Measurements from ENCODE around the gene HRH3. TPM values are rescaled to one million over a fixed set of nuclear protein-coding genes. Genes with fewer than 3 reads are reported as not detected.

The HRH3 gene
- total and polyA plus RNA-seq, 7 donors: not detected

GRCh38 chr20:62181808-62182207 lies 38.3 kb downstream of the HRH3 start:
- WGBS, 2 donors: 90 to 93% methylated on average over 2 of the region's 2 CpGs
- TF ChIP-seq POLR2A (IDR thresholded peaks at IDR 0.05) (no peak), POLR2AphosphoS5 (IDR thresholded peaks at IDR 0.05) (no peak), EP300 (IDR thresholded peaks at IDR 0.05) (no peak), CTCF (IDR thresholded peaks at IDR 0.05) (no peak)
- Histone ChIP-seq H3K36me3 (peaks cover 0 to 20% (median 3%) of the 10 kb centered on the region in 4 donors), H3K27ac (peak overlapping the region; percentile 91 to 96 (median 94)), H3K4me1 (peaks cover 0 to 25% (median 19%) of the 10 kb centered on the region in 4 donors), H3K9me3 (no peaks in the 10 kb centered on the region), H3K4me3 (peak overlapping the region in 3 of 4 donors; percentile 61 to 92 (median 81)), H3K27me3 (no peaks in the 10 kb centered on the region)
- no peak for DNase-seq
- intact Hi-C loops (cut with DNase I): loop anchor here (1.0 to 5.0 kb wide), 3 partner anchors 39 to 115 kb away; partner anchors contain the start of genes LSM14B, PSMA7, SS18L1 and TAF4

- Histone ChIP-seq H3K36me3 (peaks cover 0 to 45% (median 7%) of the 10 kb centered on the region in 4 donors), H3K4me1 (peaks cover 0 to 18% (median 12%) of the 10 kb centered on the region in 4 donors), H3K27ac (no peak overlapping the region), H3K27me3 (no peaks in the 10 kb centered on the region), H3K9me3 (no peaks in the 10 kb centered on the region), H3K4me3 (no peak overlapping the region)
- intact Hi-C loops (cut with DNase I): no loop called here
- no peak for TF ChIP-seq POLR2A (IDR thresholded peaks at IDR 0.05)
- WGBS, 2 donors: 98% methylated on average over 14 of the region's 14 CpGs
- DNase-seq: no peak
Observed at GRCh38 chr20:62179162-62179504, 40.9 kb downstream of the HRH3 start.

- H3K36me3 ChIP-seq: peaks cover 0 to 51% (median 7%) of the 10 kb centered on the region in 4 donors
- intact Hi-C loops (cut with DNase I): no loop called here
- no peaks in the 10 kb centered on the region for H3K9me3 ChIP-seq
Observed at GRCh38 chr20:62178316-62179161, 41.5 kb downstream of the HRH3 start.

GRCh38 chr20:62177307-62177706 lies 42.8 kb downstream of the HRH3 start:
- TF ChIP-seq EP300 (IDR thresholded peaks at IDR 0.05) (no peak), POLR2AphosphoS5 (IDR thresholded peaks at IDR 0.05) (no peak)
- H3K27ac ChIP-seq: no peak overlapping the region
- peaks cover 0 to 6% (median 3%) of the 10 kb centered on the region in 4 donors for H3K4me1 ChIP-seq
- no peak for DNase-seq
- H3K4me3 ChIP-seq: no peak overlapping the region
- intact Hi-C loops (cut with DNase I): no loop called here
- H3K27me3 ChIP-seq: no peaks in the 10 kb centered on the region
- H3K9me3 ChIP-seq: no peaks in the 10 kb centered on the region
- WGBS, 2 donors: 92 to 96% methylated on average over 9 of the region's 9 CpGs
- H3K36me3 ChIP-seq: peaks cover 0 to 63% (median 9%) of the 10 kb centered on the region in 4 donors

More at GRCh38 chr20:62178316-62179161, 41.5 kb downstream of the HRH3 start:
- 95% methylated on average over 19 of the region's 19 CpGs for WGBS, 2 donors
- no peak overlapping the region for H3K4me3 ChIP-seq
- peaks cover 0 to 12% (median 6%) of the 10 kb centered on the region in 4 donors for H3K4me1 ChIP-seq
- TF ChIP-seq POLR2A (IDR thresholded peaks at IDR 0.05) (no peak), POLR2AphosphoS5 (IDR thresholded peaks at IDR 0.05) (no peak), CTCF (IDR thresholded peaks at IDR 0.05) (no peak), EP300 (IDR thresholded peaks at IDR 0.05) (no peak)
- DNase-seq: no peak
- no peak overlapping the region for H3K27ac ChIP-seq
- H3K27me3 ChIP-seq: no peaks in the 10 kb centered on the region

- intact Hi-C loops (cut with DNase I): no loop called here
- H3K36me3 ChIP-seq: peaks cover 0 to 65% (median 9%) of the 10 kb centered on the region in 4 donors
- no peak for DNase-seq
Observed at GRCh38 chr20:62176866-62177265, 43.2 kb downstream of the HRH3 start.

More at GRCh38 chr20:62176866-62177265, 43.2 kb downstream of the HRH3 start:
- Histone ChIP-seq H3K9me3 (no peaks in the 10 kb centered on the region), H3K4me1 (peaks cover 0 to 2% (median under 1%) of the 10 kb centered on the region in 4 donors), H3K4me3 (no peak overlapping the region), H3K27ac (no peak overlapping the region), H3K27me3 (no peaks in the 10 kb centered on the region)
- 94 to 95% methylated on average over 15 of the region's 15 CpGs for WGBS, 2 donors
- no peak for TF ChIP-seq POLR2AphosphoS5 (IDR thresholded peaks at IDR 0.05)
- TF ChIP-seq EP300 (IDR thresholded peaks at IDR 0.05): no peak
- TF ChIP-seq POLR2A (IDR thresholded peaks at IDR 0.05): no peak
- no peak for TF ChIP-seq CTCF (IDR thresholded peaks at IDR 0.05)
